Measurements from ENCODE around the gene FARP1.

Gene FARP1

GRCh38 chr13:98097749-98098148 is 45.1 kb upstream of the FARP1 start:
- Histone ChIP-seq H3K4me1 (ENCODE audit: control insufficient read depth, insufficient read depth, low read length) (no peaks in the 10 kb centered on the region), H3K36me3 (ENCODE audit: control insufficient read depth in 2 of 2, insufficient read depth in 1 of 2, low read length in 2 of 2) (no peaks in the 10 kb centered on the region), H3K4me3 (ENCODE audit: low read depth, low read length) (no peak overlapping the region), H3K27ac (ENCODE audit: extremely low read depth, low read depth, low read length) (no peak overlapping the region), H3K9me3 (ENCODE audit: control insufficient read depth, insufficient read depth, low read depth, low read length) (no peaks in the 10 kb centered on the region)
- ChIA-PET CTCF (no interaction called here), POLR2A (no interaction called here)
- TF ChIP-seq OSR2 (tag by site-specific recombination; IDR thresholded peaks at IDR 0.05) (no peak), FEZF1 (tag by site-specific recombination; IDR thresholded peaks at IDR 0.05) (no peak), ZNF514 (tag by site-specific recombination; IDR thresholded peaks at IDR 0.05) (no peak), ZNF548 (tag by site-specific recombination; IDR thresholded peaks at IDR 0.05) (no peak), ZBTB8A (tag by site-specific recombination; IDR thresholded peaks at IDR 0.05) (no peak), AEBP2 (tag by site-specific recombination; IDR thresholded peaks at IDR 0.05; ENCODE audit: borderline replicate concordance) (no peak), ZNF324 (tag by site-specific recombination; IDR thresholded peaks at IDR 0.05) (no peak), BCL6B (tag by site-specific recombination; IDR thresholded peaks at IDR 0.05) (no peak), YY1 (tag by site-specific recombination; IDR thresholded peaks at IDR 0.05) (no peak), ZNF624 (tag by site-specific recombination; IDR thresholded peaks at IDR 0.05) (no peak), PRDM1 (tag by site-specific recombination; IDR thresholded peaks at IDR 0.05) (no peak), ZBTB21 (tag by site-specific recombination; IDR thresholded peaks at IDR 0.05) (no peak), ZNF404 (tag by site-specific recombination; IDR thresholded peaks at IDR 0.05) (no peak), ZNF610 (tag by site-specific recombination; IDR thresholded peaks at IDR 0.05; ENCODE audit: borderline replicate concordance) (no peak), PRDM2 (tag by site-specific recombination; IDR thresholded peaks at IDR 0.05; ENCODE audit: borderline replicate concordance) (no peak), ZNF449 (tag by site-specific recombination; IDR thresholded peaks at IDR 0.05) (no peak), ZNF302 (tag by site-specific recombination; IDR thresholded peaks at IDR 0.05; ENCODE audit: low read depth) (no peak)
